Loucy (cell line): ENCODE measurements around the gene ITGB7.

ENCODE experiments used
- CTCF ChIP-seq: fragments of 200-600 bp; sonication (generic); conservative IDR thresholded peaks from 2 replicates; pipeline ENCODE4 v1.5.1; 2014; ENCODE audit warnings: mild to moderate bottlenecking, antibody characterized with exemption, low read length
- EZH2phosphoT487 ChIP-seq: fragments of 200-600 bp; IDR thresholded peaks from 2 replicates; pipeline ENCODE4 v1.6.1; 2018; ENCODE audit warnings: antibody characterized with exemption, mild to moderate bottlenecking, moderate library complexity, borderline replicate concordance

GRCh38 chr12:53220694-53221202 is 13.7 kb upstream of the ITGB7 start:
- TF ChIP-seq CTCF, result no peak
- TF ChIP-seq EZH2phosphoT487, result no peak
